Aorta (tissue), 5 donors: ENCODE data around the gene CRAT. TPM values are rescaled to one million over a fixed set of nuclear protein-coding genes. Genes with fewer than 3 reads are reported as not detected.

Experiments
- ATAC-seq: fragments of 200-7000 bp; cut with Tn5 transposase; one replicate; pipeline ENCODE4 v1.9.1; 2022; ENCODE audit warnings: moderate library complexity; ENCODE audit not compliant: low FRiP score
- DNase-seq, 2 donors: peaks; one replicate each; pipeline ENCODE4 v3.0.0-alpha.2; 2020
- H3K27ac ChIP-seq, 2 donors: one replicate each; pipeline ENCODE4 v1.5.1; 2013; ENCODE audit warnings: low read length in 2 of 2, mild to moderate bottlenecking in 2 of 2, moderate library complexity in 2 of 2, control low read depth in 1 of 2, inconsistent platforms in 1 of 2, low read depth in 1 of 2
- H3K27me3 ChIP-seq, 2 donors: one replicate each; pipeline ENCODE4 v1.6.1; 2013; ENCODE audit warnings: control low read depth in 1 of 2, low read length in 1 of 2, mild to moderate bottlenecking in 1 of 2, moderate library complexity in 1 of 2; ENCODE audit not compliant: insufficient read depth in 2 of 2, control insufficient read depth in 1 of 2
- H3K36me3 ChIP-seq, 2 donors: one replicate each; pipeline ENCODE4 v1.6.1; 2013; ENCODE audit warnings: control low read depth in 1 of 2, low read length in 1 of 2, mild to moderate bottlenecking in 1 of 2; ENCODE audit not compliant: insufficient read depth in 2 of 2, control insufficient read depth in 1 of 2
- H3K4me1 ChIP-seq, 2 donors: one replicate each; pipeline ENCODE4 v1.6.1; 2013; ENCODE audit warnings: low read length in 2 of 2, control low read depth in 1 of 2, mild to moderate bottlenecking in 1 of 2, moderate library complexity in 1 of 2; ENCODE audit not compliant: insufficient read depth in 2 of 2, control insufficient read depth in 1 of 2
- H3K4me3 ChIP-seq, 2 donors: one replicate each; pipeline ENCODE4 v1.5.1; 2013; ENCODE audit warnings: low read length in 2 of 2, control low read depth in 1 of 2, mild to moderate bottlenecking in 1 of 2
- H3K9me3 ChIP-seq: one replicate; pipeline ENCODE4 v1.6.1; 2013; ENCODE audit warnings: mild to moderate bottlenecking, low read length; ENCODE audit not compliant: control insufficient read depth
- WGBS, 2 donors: extraction: QIAGEN DNeasy Blood & Tissue Kit; methylation state at CpG; one replicate each; pipeline ENCODE4 v1.1.7; 2013; 5-methylcytosine and 5-hydroxymethylcytosine counted together
- intact Hi-C, 2 donors: fragments of 100-400 bp; cut with DNase I; formaldehyde crosslinking; loops; one replicate each; pipeline versions ENCODE4 v1.14.2 to v1.15.0; 2022
- polyA plus RNA-seq, 2 donors: library from polyadenylated mRNA; stranded (reverse); fragments of 200-250 nt; gene quantifications; one replicate each; pipeline ENCODE4 v1.2.3, GENCODE V29; 2013
- total RNA-seq, 2 donors: library from RNA; stranded (reverse); fragmentation: NEBNext Ultra II Directional; extraction: Animal tissue kit (Norgen Biotek cat#: 25700); gene quantifications; one replicate each; pipeline ENCODE4 v1.2.1, GENCODE V29; 2021
- donor health status: healthy with polysubstance abuse.
- donor health status: Bipolar disorder and iron deficiency.
- donor health status: DM: no; HTN: no; CAD: no.
- donor health status: DM: no; HTN: no; CAD: no.
- donor health status: DM: yes; HTN: yes; CAD: no.

The CRAT gene
- total and polyA plus RNA-seq, 4 donors = 26.8 to 51.1 (median 45.2) TPM

DNA sequence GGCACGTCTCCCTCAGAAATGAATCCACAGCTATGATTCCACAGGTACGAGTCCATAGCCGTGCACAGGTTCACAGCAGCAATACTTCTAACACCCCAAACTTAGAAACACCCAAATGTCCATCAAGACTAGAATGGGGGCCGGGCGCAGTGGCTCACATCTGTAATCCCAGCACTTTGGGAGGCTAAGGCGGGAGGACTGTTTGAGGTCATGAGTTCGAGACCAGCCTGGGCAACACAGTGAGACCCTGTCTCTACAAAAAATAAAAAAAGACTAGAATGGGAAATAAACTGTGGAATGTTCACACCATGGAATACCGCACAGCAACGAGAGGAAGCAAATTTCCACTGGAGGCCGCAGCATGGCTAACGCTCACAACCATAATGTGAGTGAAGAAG, 34.0 kb downstream of the CRAT start:
- Histone ChIP-seq H3K9me3 (no peaks in the 10 kb centered on the region), H3K4me3 (no peak overlapping the region), H3K27me3 (no peaks in the 10 kb centered on the region), H3K4me1 (no peaks in the 10 kb centered on the region), H3K27ac (no peak overlapping the region), H3K36me3 (no peaks in the 10 kb centered on the region)
- no peak for ATAC-seq
- DNase-seq = no peak
- intact Hi-C loops = no loop called here
- WGBS, 2 donors = 90 to 91% methylated on average over 11 of the region's 11 CpGs

GRCh38 chr9:129075996-129076639, 34.5 kb downstream of the CRAT start:
- no peaks in the 10 kb centered on the region for H3K36me3 ChIP-seq
- WGBS, 2 donors = 83 to 86% methylated on average over 16 of the region's 16 CpGs
- no peak for DNase-seq
- H3K9me3 ChIP-seq = no peaks in the 10 kb centered on the region
- H3K4me3 ChIP-seq = no peak overlapping the region
- H3K27me3 ChIP-seq = no peaks in the 10 kb centered on the region
- no peak for ATAC-seq
- no peaks in the 10 kb centered on the region for H3K4me1 ChIP-seq
- no peak overlapping the region for H3K27ac ChIP-seq
- intact Hi-C loops = no loop called here

- WGBS, 2 donors = 82 to 89% methylated on average over 3 of the region's 3 CpGs
Measured at GRCh38 chr9:129074106-129074505, 36.5 kb downstream of the CRAT start.

GRCh38 chr9:129073404-129073803, 37.2 kb downstream of the CRAT start:
- Histone ChIP-seq H3K27me3 (no peaks in the 10 kb centered on the region), H3K4me1 (no peaks in the 10 kb centered on the region), H3K36me3 (no peaks in the 10 kb centered on the region), H3K9me3 (no peaks in the 10 kb centered on the region), H3K4me3 (no peak overlapping the region), H3K27ac (no peak overlapping the region)
- DNase-seq (no peak), ATAC-seq (no peak)
- WGBS, 2 donors = 87 to 91% methylated on average over 8 of the region's 8 CpGs
- intact Hi-C loops = no loop called here

More at GRCh38 chr9:129074106-129074505, 36.5 kb downstream of the CRAT start:
- ATAC-seq (no peak), DNase-seq (no peak)
- Histone ChIP-seq H3K36me3 (no peaks in the 10 kb centered on the region), H3K27ac (no peak overlapping the region), H3K27me3 (no peaks in the 10 kb centered on the region), H3K4me1 (no peaks in the 10 kb centered on the region), H3K4me3 (no peak overlapping the region), H3K9me3 (no peaks in the 10 kb centered on the region)
- intact Hi-C loops = no loop called here

- no peaks in the 10 kb centered on the region for H3K9me3 ChIP-seq
- DNase-seq (no peak), ATAC-seq (no peak)
- no peaks in the 10 kb centered on the region for H3K27me3 ChIP-seq
- no peak overlapping the region for H3K4me3 ChIP-seq
- intact Hi-C loops = no loop called here
- no peaks in the 10 kb centered on the region for H3K36me3 ChIP-seq
- no peaks in the 10 kb centered on the region for H3K4me1 ChIP-seq
- WGBS, 2 donors = 58 to 59% methylated on average over 9 of the region's 9 CpGs
- H3K27ac ChIP-seq = no peak overlapping the region
Measured at GRCh38 chr9:129072171-129072570, 38.4 kb downstream of the CRAT start.

- intact Hi-C loops = no loop called here
- no peak overlapping the region for H3K4me3 ChIP-seq
- no peaks in the 10 kb centered on the region for H3K9me3 ChIP-seq
- H3K4me1 ChIP-seq = no peaks in the 10 kb centered on the region
- no peak overlapping the region for H3K27ac ChIP-seq
- H3K36me3 ChIP-seq = no peaks in the 10 kb centered on the region
- H3K27me3 ChIP-seq = no peaks in the 10 kb centered on the region
- ATAC-seq (no peak), DNase-seq (no peak)
- 70% methylated on average over 10 of the region's 10 CpGs for WGBS, 2 donors
Measured at GRCh38 chr9:129071526-129072126, 39.0 kb downstream of the CRAT start.

- no peaks in the 10 kb centered on the region for H3K27me3 ChIP-seq
- H3K4me1 ChIP-seq = no peaks in the 10 kb centered on the region
- no peak overlapping the region for H3K4me3 ChIP-seq
- no peaks in the 10 kb centered on the region for H3K36me3 ChIP-seq
- DNase-seq (no peak), ATAC-seq (peak; percentile 30)
- 70 to 74% methylated on average over 21 of the region's 21 CpGs for WGBS, 2 donors
- intact Hi-C loops = no loop called here
- no peaks in the 10 kb centered on the region for H3K9me3 ChIP-seq
- H3K27ac ChIP-seq = no peak overlapping the region
Measured at GRCh38 chr9:129070696-129071525, 39.7 kb downstream of the CRAT start.

DNA sequence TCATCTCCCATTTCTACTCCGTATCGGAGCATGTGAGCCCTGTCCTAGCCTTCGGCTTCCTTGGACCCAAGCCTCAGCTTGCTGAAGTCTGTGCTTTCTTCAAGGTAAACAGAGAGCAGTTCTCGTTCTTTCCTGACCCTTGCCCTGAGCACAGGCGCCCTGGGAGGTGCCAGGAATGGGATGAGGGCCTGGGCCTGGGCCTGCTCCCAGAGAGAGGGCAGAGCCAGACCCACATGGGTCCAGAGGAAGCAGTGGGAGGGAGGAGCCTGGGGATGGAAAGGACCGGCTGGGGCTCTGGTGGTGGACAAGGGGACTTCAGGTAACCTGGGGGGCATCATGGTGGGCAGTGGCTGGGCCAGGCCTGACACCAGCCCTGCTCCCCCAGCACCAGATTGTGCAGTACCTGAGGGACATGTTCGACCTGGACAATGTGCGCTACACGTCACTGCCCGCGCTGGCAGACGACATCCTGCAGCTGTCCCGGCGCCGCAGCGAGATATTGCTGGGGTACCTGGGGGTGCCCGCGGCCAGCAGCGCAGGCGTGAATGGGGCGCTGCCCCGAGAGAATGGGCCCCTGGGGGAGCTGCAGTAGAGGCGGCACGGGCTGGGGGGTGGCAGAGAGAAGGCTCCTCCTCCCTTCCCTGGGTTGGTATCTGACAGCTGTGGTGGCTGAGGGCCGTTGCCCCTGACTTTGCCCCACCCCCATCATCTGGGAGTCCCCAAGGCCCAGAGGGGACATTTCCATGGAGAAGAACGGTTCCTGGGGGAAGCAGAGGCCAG, 40.5 kb downstream of the CRAT start:
- intact Hi-C loops = no loop called here
- DNase-seq = no peak
- WGBS, 2 donors = 83 to 88% methylated on average over 26 of the region's 26 CpGs
- no peaks in the 10 kb centered on the region for H3K4me1 ChIP-seq
- H3K9me3 ChIP-seq = no peaks in the 10 kb centered on the region
- H3K36me3 ChIP-seq = no peaks in the 10 kb centered on the region
- H3K27me3 ChIP-seq = no peaks in the 10 kb centered on the region
- no peak overlapping the region for H3K27ac ChIP-seq
- ATAC-seq = no peak
- no peak overlapping the region for H3K4me3 ChIP-seq
